GM21825 (cell line): ENCODE measurements around the gene LDB1.

Experiments
- ATAC-seq: cut with Tn5 transposase; IDR thresholded peaks from one replicate; pipeline ENCODE4 v1.9.1; 2021; ENCODE audit warnings: mild to moderate bottlenecking, moderate library complexity; ENCODE audit not compliant: unreplicated experiment

The LDB1 gene

DNA sequence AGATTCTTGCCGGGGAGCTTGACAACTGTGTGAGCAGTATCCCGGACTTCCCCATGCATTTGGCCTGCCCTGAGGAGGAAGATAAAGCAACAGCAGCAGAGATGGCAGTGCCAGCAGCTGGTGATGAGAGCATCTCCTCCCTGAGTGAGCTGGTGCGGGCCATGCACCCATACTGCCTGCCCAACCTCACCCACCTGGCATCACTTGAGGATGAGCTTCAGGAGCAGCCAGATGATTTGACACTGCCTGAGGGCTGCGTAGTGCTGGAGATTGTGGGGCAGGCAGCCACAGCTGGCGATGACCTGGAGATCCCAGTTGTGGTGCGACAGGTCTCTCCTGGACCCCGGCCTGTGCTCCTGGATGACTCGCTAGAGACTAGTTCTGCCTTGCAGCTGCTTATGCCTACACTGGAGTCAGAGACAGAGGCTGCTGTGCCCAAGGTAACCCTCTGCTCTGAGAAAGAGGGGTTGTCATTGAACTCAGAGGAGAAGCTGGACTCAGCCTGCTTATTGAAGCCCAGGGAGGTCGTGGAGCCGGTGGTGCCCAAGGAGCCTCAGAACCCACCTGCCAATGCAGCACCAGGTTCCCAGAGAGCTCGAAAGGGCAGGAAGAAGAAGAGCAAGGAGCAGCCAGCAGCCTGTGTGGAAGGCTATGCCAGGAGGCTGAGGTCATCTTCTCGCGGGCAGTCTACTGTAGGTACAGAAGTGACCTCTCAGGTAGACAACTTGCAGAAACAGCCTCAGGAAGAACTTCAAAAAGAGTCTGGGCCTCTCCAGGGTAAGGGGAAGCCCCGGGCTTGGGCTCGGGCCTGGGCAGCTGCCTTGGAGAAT, 19.3 kb upstream of the LDB1 start:
- no peak for ATAC-seq

DNA sequence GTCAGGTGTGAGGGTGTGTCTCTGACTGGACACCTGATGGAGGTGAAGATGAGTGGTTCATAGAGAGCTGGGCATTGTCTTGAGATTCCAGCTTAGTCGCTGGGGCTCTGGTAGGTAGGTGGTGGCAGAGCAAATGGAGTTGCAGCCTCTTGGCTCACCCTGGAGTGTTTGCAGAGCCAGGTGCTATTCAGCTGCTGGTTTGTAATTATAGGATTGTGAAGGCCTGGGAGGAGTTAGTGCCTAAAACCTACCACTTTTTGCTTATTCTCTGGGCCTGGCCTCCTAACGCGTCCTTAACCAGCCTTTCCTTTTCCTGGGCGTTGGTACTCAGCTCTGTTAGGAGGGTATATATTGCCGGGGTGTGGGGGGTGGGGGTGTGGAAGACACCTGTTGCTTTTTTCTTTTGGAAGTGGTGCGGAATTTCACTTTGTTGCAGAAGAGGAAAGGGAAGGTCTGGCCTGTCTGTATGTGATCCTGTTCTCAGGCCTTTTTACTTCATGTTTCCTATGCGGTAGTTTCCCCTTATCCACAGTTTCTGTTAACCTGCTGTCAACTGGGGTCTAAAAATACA, 15.9 kb upstream of the LDB1 start:
- no peak for ATAC-seq

DNA sequence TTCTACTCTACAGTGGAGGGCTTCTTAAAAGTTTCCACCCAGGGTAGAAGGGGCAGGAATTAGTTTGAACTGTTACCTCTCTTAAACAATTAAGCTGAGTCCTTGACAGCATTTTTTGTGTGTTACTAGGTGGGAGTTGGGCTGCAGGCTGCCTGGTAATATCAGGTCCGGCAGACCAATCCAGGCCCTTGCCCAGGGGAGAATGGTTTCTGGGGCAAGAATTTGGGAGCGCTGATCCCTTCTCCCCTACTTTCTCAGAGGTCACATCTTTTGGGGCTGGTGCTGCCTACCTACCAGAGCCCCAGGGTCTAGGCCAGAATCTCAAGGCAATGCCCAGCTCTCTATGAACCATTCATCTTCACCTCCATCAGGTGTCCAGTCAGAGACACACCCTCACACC, 14.2 kb upstream of the LDB1 start:
- ATAC-seq = no peak

DNA sequence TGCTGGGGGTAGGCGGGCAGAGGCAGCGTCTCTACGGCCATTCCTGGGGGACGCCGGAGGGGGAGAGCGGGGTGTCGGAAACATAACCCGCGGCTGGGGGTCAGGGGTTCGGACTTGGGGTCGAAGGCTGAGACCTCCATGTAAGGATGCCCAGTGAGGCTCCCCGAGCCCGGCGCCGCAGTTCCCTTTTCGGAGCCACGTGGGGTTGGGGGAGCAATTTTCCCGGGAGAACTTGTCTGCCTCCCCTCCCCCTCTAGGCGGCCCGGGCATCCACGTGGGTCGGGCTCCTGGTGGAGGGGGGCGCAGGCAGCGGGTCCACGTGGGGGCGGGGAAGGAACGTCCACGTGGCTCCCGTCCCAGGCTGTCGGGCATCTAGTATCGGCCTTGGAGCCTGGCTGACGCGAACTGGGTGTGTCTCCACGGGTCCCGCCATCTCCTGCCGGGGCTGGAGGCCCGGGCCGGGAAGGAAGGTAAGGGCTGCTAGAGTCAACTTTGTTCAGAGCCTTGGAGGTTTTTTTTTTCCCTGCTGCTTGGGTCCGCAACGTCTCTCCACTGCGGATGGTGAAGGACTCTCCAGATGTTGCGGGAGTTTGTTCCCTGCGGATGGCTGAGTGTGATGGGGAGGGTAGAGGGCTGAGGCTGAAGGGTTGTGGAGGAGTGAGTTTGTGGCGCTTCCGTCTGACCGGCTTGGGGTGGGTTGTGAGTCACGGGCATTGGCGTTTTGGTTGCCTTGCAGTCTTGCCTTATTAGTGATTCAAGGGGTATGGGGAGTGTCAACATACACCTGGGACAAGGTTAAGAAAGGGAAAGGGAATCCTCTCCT, 13.4 kb upstream of the LDB1 start:
- no peak for ATAC-seq

DNA sequence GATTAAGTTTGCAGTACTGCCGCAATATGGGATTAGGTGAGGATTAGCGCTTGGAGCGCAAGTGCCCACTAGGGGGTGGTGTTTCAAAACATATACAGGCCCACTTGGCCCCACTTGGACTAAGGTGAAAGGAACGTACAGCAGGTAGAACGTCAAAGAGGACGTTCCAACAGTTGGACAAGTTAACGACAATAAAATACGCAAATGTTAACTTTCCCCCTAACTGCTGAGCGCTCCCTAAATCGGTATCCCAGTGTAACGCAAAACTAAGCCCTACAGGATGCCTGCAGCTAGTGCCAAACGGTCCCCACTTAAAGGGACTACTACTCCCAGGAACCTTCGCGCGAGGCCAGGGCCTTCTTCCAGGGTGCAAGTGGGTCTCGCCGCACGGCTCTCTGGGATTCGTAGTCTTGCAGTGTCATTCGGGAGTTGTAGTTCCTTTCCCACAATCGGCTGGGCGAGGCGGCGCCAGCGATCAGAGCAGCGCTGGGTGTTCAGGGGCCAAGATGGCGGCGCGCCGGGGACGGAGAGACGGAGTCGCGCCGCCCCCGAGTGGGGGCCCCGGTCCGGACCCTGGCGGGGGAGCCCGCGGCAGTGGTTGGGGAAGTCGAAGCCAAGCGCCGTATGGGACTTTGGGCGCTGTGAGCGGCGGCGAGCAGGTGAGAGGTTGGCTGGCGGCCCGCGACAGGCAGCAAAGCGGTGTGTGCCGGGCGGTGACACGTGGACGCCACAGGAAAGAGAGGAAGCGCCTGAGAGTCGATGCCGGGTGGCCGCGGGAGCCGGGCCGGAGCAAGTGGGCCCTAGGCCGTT, 12.6 kb upstream of the LDB1 start, which contains the start of gene PPRC1:
PPRC1 (plus strand) TSS at position 478 of the 810 bp plus-strand sequence; CDS start at position 507, 29 bp downstream.
- peak; percentile 93 for ATAC-seq

DNA sequence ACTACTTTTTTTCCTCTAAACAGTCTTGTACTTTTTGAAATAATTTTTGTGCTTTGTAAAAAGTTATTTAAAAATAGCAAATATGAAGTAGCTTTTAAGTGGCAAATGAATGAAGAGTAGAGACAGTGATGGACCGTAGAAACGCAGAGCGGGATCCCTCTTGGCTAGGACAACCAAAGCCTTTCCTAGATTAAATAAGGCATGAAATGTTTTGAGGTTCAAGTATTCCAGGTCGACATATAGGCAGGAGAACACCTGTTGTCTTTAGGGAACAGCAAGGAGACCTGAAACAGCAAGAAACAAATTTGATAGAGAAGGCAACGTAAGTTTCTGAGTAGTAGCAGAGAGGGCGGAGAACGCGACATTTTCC, 12.0 kb upstream of the LDB1 start:
- ATAC-seq = no peak

DNA sequence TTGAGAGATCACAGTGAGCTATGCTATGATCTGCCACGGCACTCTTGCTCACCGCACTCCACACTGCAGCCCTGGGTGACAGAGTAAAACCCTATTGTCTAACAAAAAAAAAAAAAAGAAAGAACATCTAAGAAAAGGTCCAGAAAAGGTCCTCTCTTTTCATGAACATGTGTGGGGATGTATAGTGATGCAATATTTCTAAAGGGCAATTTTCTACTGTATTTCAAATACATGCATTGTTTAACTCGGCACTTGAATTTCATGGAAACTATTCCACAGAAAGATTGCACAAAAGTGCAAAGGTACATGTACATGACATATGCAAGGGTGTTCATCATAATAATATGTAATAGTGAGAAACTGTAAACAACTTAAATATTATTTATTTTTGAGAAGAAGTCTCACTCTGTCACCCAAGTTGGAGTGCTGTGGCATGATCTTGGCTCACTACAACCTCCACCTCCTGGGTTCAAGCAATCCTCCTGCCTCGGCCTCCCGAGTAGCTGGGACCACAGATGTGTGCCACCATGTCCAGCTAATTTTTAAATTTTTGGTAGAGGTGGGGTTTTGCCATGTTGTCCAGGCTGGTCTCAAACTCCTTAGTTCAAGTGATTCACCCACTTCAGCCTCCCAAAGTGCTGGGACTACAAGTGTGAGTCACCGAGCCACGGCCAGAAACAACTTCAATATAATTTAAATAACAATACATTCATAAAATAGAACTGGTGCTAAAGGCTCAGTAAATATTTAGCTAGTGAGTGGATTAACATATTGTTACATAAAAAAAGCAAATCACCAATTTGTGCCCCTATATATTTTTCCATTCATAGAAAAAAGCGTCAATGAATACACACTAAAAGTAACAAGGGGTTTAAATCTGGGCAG, 11.4 kb upstream of the LDB1 start:
- no peak for ATAC-seq

DNA sequence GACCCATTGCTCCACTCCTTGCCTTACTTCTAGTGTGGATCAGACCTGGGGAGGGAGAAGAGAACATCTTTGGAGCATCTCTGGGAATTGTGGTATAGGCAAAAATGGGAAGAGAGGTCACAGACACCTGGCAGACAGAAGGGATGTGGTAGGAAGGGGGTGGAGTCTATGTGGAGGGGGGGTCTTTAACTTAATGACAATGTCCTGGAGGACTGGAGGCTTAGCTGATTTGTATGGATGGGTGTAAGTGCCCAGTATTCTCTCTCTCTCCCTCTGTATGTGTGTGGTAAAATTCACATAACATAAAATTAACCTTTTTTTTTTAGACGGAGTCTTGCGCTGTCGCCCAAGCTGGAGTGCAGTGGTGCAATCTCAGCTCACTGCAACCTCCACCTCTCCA, 3.1 kb upstream of the LDB1 start:
- ATAC-seq = no peak

DNA sequence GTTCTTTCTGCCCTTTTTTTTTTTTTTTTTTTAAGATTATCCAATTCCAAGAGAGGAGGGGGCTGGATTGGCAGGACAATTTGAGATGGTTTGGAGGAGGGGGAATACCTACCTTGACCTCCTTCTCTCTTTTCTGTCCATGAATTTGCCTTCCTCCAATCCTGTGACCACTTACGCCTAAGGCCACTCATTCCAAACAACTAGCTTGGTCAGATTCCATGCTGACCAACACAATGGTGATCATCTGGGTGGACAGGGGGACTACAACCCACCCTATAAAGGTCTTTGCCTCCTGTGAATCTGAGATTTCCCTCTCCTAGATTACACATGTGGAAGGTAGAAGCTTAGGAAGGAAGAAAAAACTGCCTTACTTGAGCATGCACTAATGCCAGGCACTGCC, 2.3 kb upstream of the LDB1 start:
- no peak for ATAC-seq

DNA sequence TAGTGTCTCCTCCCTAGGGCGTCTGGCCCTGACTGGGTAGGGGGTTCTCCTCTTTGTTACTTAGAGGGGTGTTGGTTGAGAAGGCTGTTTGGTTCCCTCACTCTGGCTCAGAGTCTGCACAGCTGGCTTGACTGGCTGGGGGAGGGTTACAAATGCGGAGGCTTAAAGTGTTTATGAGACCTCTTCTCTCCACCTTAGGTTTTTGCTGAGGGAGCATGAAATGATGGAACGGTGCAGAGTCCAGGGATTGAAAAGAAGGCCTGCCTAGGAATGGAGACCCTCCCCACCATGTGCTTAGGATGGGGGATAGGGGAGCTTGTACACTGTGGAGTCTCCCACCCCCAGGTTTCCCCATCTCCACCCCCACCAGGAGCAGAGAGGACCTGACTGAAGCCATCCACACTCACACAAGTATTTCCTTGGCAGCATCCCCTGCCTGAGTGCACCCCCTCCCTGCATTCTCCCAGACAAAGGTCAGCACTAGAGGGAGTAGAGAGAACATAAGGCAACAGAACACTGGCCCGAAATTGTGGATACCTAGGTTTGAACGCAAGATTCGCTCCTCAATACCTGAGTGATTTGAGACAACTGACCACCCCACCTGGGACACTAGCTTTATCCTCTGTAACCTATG, 1.7 kb upstream of the LDB1 start:
- no peak for ATAC-seq

DNA sequence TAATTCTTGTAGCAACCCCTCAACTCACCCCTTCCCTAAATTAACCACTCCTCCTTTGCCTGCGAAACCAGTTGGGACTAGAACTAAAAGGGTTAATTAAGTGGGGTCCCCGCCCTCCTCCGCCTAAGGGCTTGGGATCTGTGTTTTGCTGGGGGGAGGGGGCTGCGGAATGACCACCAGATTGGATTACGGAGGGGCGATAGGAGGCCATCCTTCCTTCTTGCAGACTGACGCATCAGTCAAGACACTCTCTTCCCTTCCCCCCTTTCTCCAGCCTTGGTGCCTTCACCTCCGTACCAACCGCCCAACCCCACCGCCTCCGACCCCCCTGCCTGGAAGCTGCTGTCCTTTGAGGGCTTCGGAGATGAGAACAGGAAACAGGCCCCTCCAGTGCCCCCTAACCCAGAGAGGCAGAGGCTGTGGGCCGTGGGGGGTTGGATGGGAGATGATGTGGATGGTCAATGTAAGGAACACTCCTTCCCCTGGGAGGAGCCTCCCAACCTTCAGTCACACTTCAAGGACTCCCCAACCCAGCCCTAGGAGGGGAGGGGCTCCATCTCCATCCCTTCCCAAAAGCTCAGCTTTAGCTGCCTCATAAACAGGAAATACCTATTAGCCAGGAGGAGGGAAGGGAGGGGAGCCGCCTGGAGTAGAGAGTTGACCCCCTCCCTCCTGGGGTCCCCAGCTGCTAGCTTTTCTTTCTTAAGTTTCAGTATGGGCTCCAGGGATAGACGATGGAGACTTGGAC, 997 bp upstream of the LDB1 start:
- no peak for ATAC-seq

DNA sequence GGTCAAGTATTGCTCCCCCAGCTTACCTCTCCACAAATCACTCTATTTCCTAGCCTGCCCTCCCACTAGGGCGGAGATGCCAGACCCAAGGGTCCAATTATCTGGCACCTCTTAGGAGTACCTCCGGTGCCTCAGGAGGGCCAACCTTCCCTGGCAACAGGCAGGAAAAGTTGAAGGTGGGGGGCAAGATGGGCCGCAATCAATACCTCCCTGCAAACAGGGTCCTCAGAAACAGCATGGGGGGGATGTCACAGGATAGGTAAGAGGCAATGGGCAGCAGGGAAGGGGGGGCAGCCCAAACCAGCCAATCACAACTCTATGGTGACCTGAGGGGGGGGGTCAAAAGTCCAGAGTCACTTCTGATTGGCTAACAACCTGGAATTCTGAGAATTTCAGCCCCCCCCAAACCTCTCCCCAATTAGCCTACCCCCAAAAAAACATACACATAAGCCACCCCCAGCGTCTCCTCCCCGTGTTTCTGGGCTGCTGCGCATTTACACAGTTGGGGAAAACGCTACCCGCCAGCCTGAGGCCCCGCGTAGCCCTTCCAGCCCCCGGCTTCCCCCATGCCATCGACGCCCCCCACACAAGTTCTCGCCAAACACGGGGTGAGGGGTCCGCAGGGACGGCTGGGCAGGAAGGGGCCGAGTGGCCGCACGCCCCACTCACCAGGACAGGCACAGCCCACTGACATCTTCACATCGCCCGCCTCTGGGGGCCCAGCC, 589 bp downstream of the LDB1 start:
- ATAC-seq = no peak

DNA sequence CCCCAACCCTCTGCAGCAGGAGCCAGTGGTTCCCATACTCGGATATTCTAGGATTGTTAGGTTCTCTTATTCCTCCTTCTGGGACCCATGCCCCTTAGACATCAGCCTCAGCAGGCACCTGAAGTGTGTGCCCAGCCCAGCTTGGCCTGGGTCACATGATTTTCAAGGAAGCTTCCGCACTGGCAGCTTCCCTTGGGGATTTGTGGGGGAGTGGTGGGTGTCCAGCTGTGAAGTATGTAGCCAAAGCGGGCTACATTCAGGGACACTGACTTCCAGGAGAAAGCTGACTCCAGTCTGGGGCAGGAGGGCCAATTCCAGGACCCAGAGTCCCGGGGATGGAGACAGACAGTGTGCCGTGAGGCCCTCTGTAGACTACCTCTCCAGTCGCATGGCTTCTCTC, 1.3 kb downstream of the LDB1 start:
- ATAC-seq = no peak

DNA sequence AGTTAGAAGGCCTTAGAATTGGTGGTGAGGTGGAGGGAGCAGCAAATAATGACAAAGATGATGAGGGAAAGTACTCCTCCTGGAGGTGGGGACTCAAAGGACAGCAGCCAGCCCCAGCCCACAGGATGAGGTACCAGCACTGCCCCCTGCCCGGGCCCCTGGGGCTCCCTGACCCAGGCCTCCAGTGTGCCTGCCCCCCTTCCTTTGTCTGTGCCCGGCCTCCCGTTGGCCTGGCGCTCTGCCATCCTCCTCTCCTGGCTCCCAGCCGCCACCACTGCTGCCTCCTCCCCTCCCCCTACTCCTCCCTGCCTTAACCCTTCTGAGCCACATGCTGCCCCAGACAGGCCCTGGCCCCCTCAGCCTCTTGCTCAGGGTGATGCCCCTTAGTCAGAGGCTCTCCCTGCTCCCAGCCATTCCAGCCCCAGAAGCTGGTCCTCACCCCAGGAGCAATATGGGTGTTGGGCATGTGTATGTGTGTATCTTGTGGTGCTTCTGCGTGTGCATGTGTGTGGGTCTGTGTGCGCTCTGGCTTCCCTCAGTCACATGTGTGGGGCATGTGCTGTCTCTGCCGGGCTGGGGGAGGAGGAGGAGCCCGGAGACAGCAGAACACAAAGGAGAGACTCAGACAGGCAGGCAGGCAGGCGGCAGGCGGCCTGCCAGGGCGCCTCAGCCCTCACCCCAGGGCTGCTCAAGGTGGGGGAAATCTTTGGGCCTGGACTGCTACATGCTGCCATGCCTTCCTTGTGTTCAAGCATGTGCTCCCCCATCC, 2.6 kb downstream of the LDB1 start:
- ATAC-seq = no peak

DNA sequence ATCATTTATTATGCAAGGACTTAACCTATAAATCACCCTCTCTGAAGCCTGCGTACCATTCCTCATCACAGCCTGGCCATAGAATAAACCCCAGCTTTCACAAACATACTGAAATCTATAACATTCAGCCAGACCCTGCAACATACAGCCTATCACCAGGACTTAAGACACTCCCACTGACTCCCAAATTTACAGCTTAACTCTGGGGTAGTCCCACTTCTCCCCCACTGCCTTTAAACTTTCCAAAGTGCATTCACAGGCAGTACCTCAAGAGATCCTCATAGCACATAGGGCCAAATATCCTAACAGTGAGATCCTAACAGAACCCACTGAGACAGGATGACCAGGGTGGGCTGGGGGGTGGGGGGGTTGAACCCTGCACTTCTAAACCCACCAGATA, 3.5 kb downstream of the LDB1 start:
- no peak for ATAC-seq

DNA sequence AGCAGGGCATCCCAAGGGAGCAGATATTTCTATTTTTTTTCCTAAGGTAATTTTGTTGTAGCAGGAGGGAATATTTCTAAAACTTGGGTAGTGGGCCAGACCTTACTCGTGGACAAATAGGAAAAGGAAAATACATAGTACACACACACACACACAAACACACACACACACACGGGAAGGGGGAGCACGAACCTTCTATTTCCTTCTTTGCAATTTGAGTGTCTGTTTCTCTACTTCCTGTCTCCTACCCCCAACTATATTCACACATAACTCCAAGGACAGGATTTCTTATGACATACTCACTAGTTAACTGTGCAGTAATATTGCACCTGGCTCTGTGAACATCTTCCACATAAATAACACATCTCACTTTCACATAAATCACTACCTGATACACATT, 4.4 kb downstream of the LDB1 start:
- ATAC-seq = no peak

DNA sequence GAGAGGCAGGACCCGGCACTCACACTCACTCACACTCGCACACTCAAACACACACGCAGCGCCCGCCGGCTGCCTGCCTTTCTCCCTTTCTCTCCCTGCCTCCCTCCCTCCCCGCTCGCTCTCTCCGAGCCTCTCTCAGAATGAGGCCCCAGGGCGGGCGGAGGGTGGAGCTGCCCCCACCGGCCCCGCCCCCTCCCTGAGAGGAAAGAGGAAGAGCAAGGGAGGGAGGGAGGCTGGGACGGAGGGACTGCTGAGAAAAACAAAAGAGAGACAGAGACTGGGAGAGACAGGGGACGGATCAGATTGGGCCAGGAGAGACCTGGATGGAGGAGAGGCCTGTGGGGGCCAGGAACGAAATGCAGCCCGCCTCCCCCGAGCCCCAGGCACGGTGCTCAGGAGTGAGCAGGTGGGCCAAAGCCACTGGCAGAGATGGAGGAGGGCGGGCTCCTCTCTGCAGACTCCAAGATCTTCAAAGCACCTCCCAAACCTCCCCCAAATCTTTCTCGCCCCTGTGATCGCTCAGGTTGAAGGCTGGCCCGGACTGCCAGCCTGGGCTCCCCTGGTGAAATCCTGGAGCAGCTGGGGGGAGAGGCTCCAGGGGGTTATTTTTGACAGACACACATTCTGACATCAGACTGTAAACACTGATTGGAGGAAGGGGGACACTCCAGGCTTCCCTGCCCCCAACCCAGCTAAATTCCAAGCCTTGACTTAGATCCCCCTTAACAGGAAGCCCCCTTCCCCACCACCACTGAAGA, 5.1 kb downstream of the LDB1 start:
- ATAC-seq = peak; percentile 44
